A549 (cell line): Measurements from ENCODE around the gene SFXN1. TPM values are rescaled to one million over a fixed set of nuclear protein-coding genes. Genes with fewer than 3 reads are reported as not detected.
A peak's percentile ranks its signal among the peaks of the same experiment; 100 is the strongest.

Experiments used
- ATAC-seq, 2 experiments: fragments of 200-7000 bp in 1 of 2; fragments of >200 bp in 1 of 2; cut with Nextera tagmentation in 1 of 2; cut with Tn5 transposase in 1 of 2; 3 replicates each; pipeline versions ENCODE4 v1.8.0 to v1.9.1; 2018 to 2020; ENCODE audit warnings: mild to moderate bottlenecking in 1 of 2, moderate library complexity in 1 of 2
- CTCF ChIA-PET: fragments of 300-600 bp; sonication (Branson Sonifier 250); formaldehyde crosslinking; extraction: SDS; loops from one replicate; lab custom pipeline; 2021; ENCODE audit warnings: antibody characterized with exemption, inconsistent platforms; lab: Yijun Ruan, JAX
- POLR2A ChIA-PET: fragments of 350-600 bp; formaldehyde crosslinking; extraction: SDS; loops from one replicate; lab custom pipeline; 2021; ENCODE audit warnings: antibody characterized with exemption, inconsistent platforms; lab: Yijun Ruan, JAX
- DNase-seq, 2 experiments: peaks; one replicate each; pipeline versions ENCODE4 v3.0.0 to v3.0.0-alpha.2; 2011 to 2016; ENCODE audit warnings: low read depth in 1 of 2, low spot score in 1 of 2
- FAIRE-seq: peaks from 2 replicates; lab custom pipeline; 2011; peaks lifted over from hg19 to GRCh38; lab: Jason Lieb, UNC
- H3K27ac ChIP-seq, 2 experiments: fragments of >200 bp; sonication (Bioruptor Twin); formaldehyde crosslinking; 3 replicates each; pipeline ENCODE4 v1.5.1; 2016 to 2017
- H3K4me1 ChIP-seq: fragments of >200 bp; sonication (Bioruptor Twin); formaldehyde crosslinking; 3 replicates; pipeline ENCODE4 v1.6.1; 2016
- H3K4me2 ChIP-seq: fragments of >200 bp; sonication (Bioruptor Twin); formaldehyde crosslinking; 3 replicates; pipeline ENCODE4 v1.6.1; 2016
- H3K4me3 ChIP-seq: fragments of >200 bp; sonication (Bioruptor Twin); formaldehyde crosslinking; 3 replicates; pipeline ENCODE4 v1.5.1; 2016
- H3K9me3 ChIP-seq: fragments of >200 bp; sonication (Bioruptor Twin); formaldehyde crosslinking; 3 replicates; pipeline ENCODE4 v1.6.1; 2016
- EHF ChIP-seq: fragments of 250-450 bp; sonication (Bioruptor Pico); IDR thresholded peaks from 2 replicates; pipeline ENCODE4 v1.5.0; 2020; ENCODE audit warnings: mild to moderate bottlenecking
- GATA3 ChIP-seq: IDR thresholded peaks from 2 replicates; pipeline ENCODE4 v1.6.1; 2012; ENCODE audit warnings: borderline replicate concordance
- HDAC2 ChIP-seq: fragments of 200-600 bp; sonication (generic); IDR thresholded peaks from 2 replicates; pipeline ENCODE4 v1.6.1; 2016
- HEYL ChIP-seq: fragments of 250-450 bp; sonication (Bioruptor Pico); IDR thresholded peaks from 2 replicates; pipeline ENCODE4 v1.8.0; 2021; ENCODE audit warnings: mild to moderate bottlenecking, moderate library complexity
- KDM5A ChIP-seq: fragments of 200-600 bp; sonication (generic); IDR thresholded peaks from 2 replicates; pipeline ENCODE4 v1.6.1; 2016; ENCODE audit warnings: antibody characterized with exemption, mild to moderate bottlenecking
- MAZ ChIP-seq: fragments of 150-350 bp; IDR thresholded peaks from 2 replicates; pipeline ENCODE4 v1.6.1; 2014; ENCODE audit warnings: antibody characterized with exemption, low read depth, low read length, borderline replicate concordance
- NFE2L2 ChIP-seq: fragments of 150-350 bp; conservative IDR thresholded peaks from 2 replicates; pipeline ENCODE4 v1.6.1; 2014; ENCODE audit warnings: low read length
- PHF8 ChIP-seq: fragments of 200-600 bp; sonication (generic); IDR thresholded peaks from 2 replicates; pipeline ENCODE4 v1.6.1; 2016; ENCODE audit warnings: low read depth, mild to moderate bottlenecking, antibody characterized with exemption, moderate library complexity, borderline replicate concordance
- POLR2A ChIP-seq: IDR thresholded peaks from 2 replicates; pipeline ENCODE4 v1.6.1; 2012; ENCODE audit warnings: mild to moderate bottlenecking, low read length
- POLR2AphosphoS2 ChIP-seq: conservative IDR thresholded peaks from 2 replicates; pipeline ENCODE4 v1.6.1; 2012; ENCODE audit warnings: low read length, improper control_type of control experiment, inconsistent platforms
- RAD21 ChIP-seq, 2 experiments: fragments of >200 bp in 1 of 2; sonication (Bioruptor Twin) in 1 of 2; formaldehyde crosslinking in 1 of 2; IDR thresholded peaks in 1 of 2; conservative IDR thresholded peaks in 1 of 2; 2 replicates in 1 of 2; 3 replicates in 1 of 2; pipeline ENCODE4 v1.6.1; 2012 to 2018; ENCODE audit warnings: inconsistent platforms in 1 of 2
- REST ChIP-seq: fragments of 200-600 bp; sonication (generic); IDR thresholded peaks from 2 replicates; pipeline ENCODE4 v1.6.1; 2016; ENCODE audit warnings: antibody characterized with exemption, mild to moderate bottlenecking, moderate library complexity
- SMC3 ChIP-seq: fragments of >200 bp; sonication (Bioruptor Twin); formaldehyde crosslinking; IDR thresholded peaks from 3 replicates; pipeline ENCODE4 v1.6.1; 2018; ENCODE audit warnings: inconsistent platforms
- WGBS: methylation state at CpG from one replicate; pipeline ENCODE4 v1.1.6; 2017; ENCODE audit errors: missing lambda C conversion rate; 5-methylcytosine and 5-hydroxymethylcytosine counted together
- polyA plus RNA-seq, 4 experiments: library from polyadenylated mRNA; depleted of rRNA in 3 of 4; stranded (reverse); fragments of >200 nt; fragmentation: RNase III in 1 of 4; extraction: RNeasy Plus Mini Kit Qiagen cat#74134 plus additional on column Dnase treatment in 1 of 4; gene quantifications; 2 replicates in 3 of 4; 3 replicates in 1 of 4; pipeline ENCODE4 v1.2.3, GENCODE V29; 2011 to 2017
- TF ChIP-seq, protein P1 (sequence below): fragments of >200 bp; sonication (Bioruptor Twin); formaldehyde crosslinking; IDR thresholded peaks from 3 replicates; pipeline ENCODE4 v1.5.1; 2016
- TF ChIP-seq, protein P2 (sequence below): IDR thresholded peaks from 2 replicates; pipeline ENCODE4 v1.6.1; 2012; ENCODE audit warnings: low read depth, borderline replicate concordance
- TF ChIP-seq, protein P3 (sequence below): IDR thresholded peaks from 2 replicates; pipeline ENCODE4 v1.6.1; 2012

The SFXN1 gene
- polyA plus RNA-seq, 2 of the 4 experiments (the other 2 are of a cell fraction), result 79.6 to 190 TPM

- Histone ChIP-seq H3K9me3 (no peaks in the 10 kb centered on the region), H3K4me3 (no peak overlapping the region), H3K27ac (no peak overlapping the region), H3K4me2 (no peak overlapping the region), H3K4me1 (no peaks in the 10 kb centered on the region)
- peak in 1 of 2 experiments; percentile 35 for DNase-seq
- FAIRE-seq, result peak; percentile 68
- CTCF ChIA-PET, result interaction anchor here (0.7 to 2.8 kb wide), 16 partner anchors 8 to 571 kb away, joined by 3 to 21 read pairs (median 4); partner anchors contain the start of gene DRD1
- whole genome bisulfite sequencing, result 39% methylated on average over 7 of the region's 7 CpGs
- POLR2A ChIA-PET, result no interaction called here
- peak in 1 of 2 experiments; percentile 58; a peak in 3 of 6 replicates for ATAC-seq
- TF ChIP-seq, protein P1, sequence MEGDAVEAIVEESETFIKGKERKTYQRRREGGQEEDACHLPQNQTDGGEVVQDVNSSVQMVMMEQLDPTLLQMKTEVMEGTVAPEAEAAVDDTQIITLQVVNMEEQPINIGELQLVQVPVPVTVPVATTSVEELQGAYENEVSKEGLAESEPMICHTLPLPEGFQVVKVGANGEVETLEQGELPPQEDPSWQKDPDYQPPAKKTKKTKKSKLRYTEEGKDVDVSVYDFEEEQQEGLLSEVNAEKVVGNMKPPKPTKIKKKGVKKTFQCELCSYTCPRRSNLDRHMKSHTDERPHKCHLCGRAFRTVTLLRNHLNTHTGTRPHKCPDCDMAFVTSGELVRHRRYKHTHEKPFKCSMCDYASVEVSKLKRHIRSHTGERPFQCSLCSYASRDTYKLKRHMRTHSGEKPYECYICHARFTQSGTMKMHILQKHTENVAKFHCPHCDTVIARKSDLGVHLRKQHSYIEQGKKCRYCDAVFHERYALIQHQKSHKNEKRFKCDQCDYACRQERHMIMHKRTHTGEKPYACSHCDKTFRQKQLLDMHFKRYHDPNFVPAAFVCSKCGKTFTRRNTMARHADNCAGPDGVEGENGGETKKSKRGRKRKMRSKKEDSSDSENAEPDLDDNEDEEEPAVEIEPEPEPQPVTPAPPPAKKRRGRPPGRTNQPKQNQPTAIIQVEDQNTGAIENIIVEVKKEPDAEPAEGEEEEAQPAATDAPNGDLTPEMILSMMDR, result peak; percentile 61
- TF ChIP-seq SMC3 (peak; percentile 43), RAD21 (conservative IDR thresholded peaks at IDR 0.05 in 1 of 2, IDR thresholded peaks at IDR 0.05 in 1 of 2) (peak; percentile 66 to 67)
- TF ChIP-seq, protein P2, sequence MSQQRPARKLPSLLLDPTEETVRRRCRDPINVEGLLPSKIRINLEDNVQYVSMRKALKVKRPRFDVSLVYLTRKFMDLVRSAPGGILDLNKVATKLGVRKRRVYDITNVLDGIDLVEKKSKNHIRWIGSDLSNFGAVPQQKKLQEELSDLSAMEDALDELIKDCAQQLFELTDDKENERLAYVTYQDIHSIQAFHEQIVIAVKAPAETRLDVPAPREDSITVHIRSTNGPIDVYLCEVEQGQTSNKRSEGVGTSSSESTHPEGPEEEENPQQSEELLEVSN, result no peak
- TF ChIP-seq, all 56 proteins: peak for 3
Measured at GRCh38 chr5:175460126-175460525, 18.2 kb upstream of the SFXN1 start.

GRCh38 chr5:175460552-175460951 lies 17.8 kb upstream of the SFXN1 start:
- ATAC-seq (no peak), FAIRE-seq (no peak), DNase-seq (no peak)
- Histone ChIP-seq H3K4me2 (no peak overlapping the region), H3K4me3 (no peak overlapping the region), H3K9me3 (no peaks in the 10 kb centered on the region), H3K4me1 (no peaks in the 10 kb centered on the region), H3K27ac (no peak overlapping the region)
- no peak for TF ChIP-seq POLR2A
- no peak for TF ChIP-seq HDAC2
- TF ChIP-seq GATA3, result no peak
- no peak for TF ChIP-seq EHF (CRISPR knock-in tag)
- TF ChIP-seq MAZ, result no peak
- ChIA-PET POLR2A (no interaction called here), CTCF (interaction anchor here (0.7 to 2.8 kb wide), 17 partner anchors 8 to 571 kb away, joined by 3 to 21 read pairs (median 4); partner anchors contain the start of gene DRD1)
- WGBS, result 50% methylated on average over 2 of the region's 2 CpGs

DNA sequence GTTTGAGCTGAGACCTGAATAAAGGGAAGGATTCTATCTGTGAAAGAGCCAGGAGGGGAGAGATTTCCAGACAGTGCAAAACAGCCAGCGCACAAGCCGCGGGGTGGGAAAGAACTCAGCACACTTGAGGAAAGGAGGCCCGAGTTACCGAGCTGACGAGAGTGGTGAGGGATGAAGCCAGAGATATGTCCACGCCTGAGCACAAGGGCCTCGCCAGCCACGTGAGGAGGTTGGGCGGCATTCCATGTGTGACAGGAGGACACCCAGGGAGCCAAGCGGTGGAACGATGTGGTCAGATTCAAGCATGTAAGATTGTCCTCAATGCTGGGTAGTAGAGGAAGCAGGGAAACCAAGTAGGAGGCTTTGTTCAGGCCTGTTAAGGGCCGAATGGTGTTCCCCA lies 17.0 kb upstream of the SFXN1 start:
- TF ChIP-seq NFE2L2, result no peak
- TF ChIP-seq, protein P3, sequence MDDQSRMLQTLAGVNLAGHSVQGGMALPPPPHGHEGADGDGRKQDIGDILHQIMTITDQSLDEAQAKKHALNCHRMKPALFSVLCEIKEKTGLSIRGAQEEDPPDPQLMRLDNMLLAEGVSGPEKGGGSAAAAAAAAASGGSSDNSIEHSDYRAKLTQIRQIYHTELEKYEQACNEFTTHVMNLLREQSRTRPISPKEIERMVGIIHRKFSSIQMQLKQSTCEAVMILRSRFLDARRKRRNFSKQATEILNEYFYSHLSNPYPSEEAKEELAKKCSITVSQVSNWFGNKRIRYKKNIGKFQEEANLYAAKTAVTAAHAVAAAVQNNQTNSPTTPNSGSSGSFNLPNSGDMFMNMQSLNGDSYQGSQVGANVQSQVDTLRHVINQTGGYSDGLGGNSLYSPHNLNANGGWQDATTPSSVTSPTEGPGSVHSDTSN, result no peak
- TF ChIP-seq REST, result no peak
- TF ChIP-seq RAD21 (conservative IDR thresholded peaks at IDR 0.05 in 1 of 2, IDR thresholded peaks at IDR 0.05 in 1 of 2), result no peak
- no peak for TF ChIP-seq POLR2AphosphoS2
- TF ChIP-seq KDM5A, result no peak
- no peak for TF ChIP-seq HEYL (CRISPR knock-in tag)
- TF ChIP-seq EHF (CRISPR knock-in tag), result no peak
- TF ChIP-seq PHF8, result no peak
- FAIRE-seq, result no peak
- Histone ChIP-seq H3K27ac (no peak overlapping the region), H3K4me2 (no peak overlapping the region), H3K4me1 (no peaks in the 10 kb centered on the region), H3K4me3 (no peak overlapping the region), H3K9me3 (no peaks in the 10 kb centered on the region)
- DNase-seq, result no peak
- ChIA-PET CTCF (interaction anchor here (0.6 to 2.8 kb wide), 14 partner anchors 9 to 1311 kb away, joined by 3 to 21 read pairs (median 4); partner anchors contain the start of gene DRD1), POLR2A (no interaction called here)
- no peak for ATAC-seq
- WGBS, result 90% methylated on average over 13 of the region's 13 CpGs
